WTC11 (cell line): ENCODE data around the gene STK10. TPM values are rescaled to one million over a fixed set of nuclear protein-coding genes. Genes with fewer than 3 reads are reported as not detected.

Source experiments
- ATAC-seq: fragments of 200-7000 bp; cut with Tn5 transposase; 2 replicates; pipeline ENCODE4 v1.10.0; 2021; ENCODE audit warnings: mild to moderate bottlenecking, moderate library complexity
- CTCF ChIA-PET: fragments of 300-600 bp; sonication (Branson Sonifier 250); formaldehyde crosslinking; loops from one replicate; lab custom pipeline; 2021; ENCODE audit warnings: antibody characterized with exemption; lab: Charles Lee
- POLR2A ChIA-PET: fragments of 350-600 bp; sonication (Branson Sonifier 250); formaldehyde crosslinking; loops from one replicate; lab custom pipeline; 2021; ENCODE audit warnings: antibody characterized with exemption; lab: Charles Lee
- DNase-seq: peaks from one replicate; pipeline ENCODE4 v3.0.0; 2021; ENCODE audit warnings: low spot score
- H3K27ac Mint-ChIP-seq: 2 replicates; pipeline ENCODE4 v1.8.0; 2021; ENCODE audit warnings: mixed read lengths
- H3K27me3 Mint-ChIP-seq: 2 replicates; pipeline ENCODE4 v1.8.0; 2021; ENCODE audit warnings: low read depth, mild to moderate bottlenecking, moderate library complexity, mixed read lengths
- H3K36me3 Mint-ChIP-seq: 2 replicates; pipeline ENCODE4 v1.8.0; 2021; ENCODE audit warnings: mixed read lengths
- H3K4me1 Mint-ChIP-seq: 2 replicates; pipeline ENCODE4 v1.8.0; 2022; ENCODE audit warnings: mixed read lengths
- H3K4me3 Mint-ChIP-seq: 2 replicates; pipeline ENCODE4 v1.8.0; 2021; ENCODE audit warnings: mild to moderate bottlenecking, moderate library complexity, mixed read lengths
- H3K9me3 Mint-ChIP-seq: 2 replicates; pipeline ENCODE4 v1.8.0; 2021; ENCODE audit warnings: mixed read lengths
- AR ChIP-seq: fragments of 250-450 bp; sonication (Bioruptor Pico); IDR thresholded peaks from 2 replicates; pipeline ENCODE4 v1.9.0; 2021; ENCODE audit warnings: mild to moderate bottlenecking
- E2F1 ChIP-seq: sonication (generic); formaldehyde crosslinking; IDR thresholded peaks from 2 replicates; pipeline ENCODE4 v1.8.0; 2022; ENCODE audit warnings: mild to moderate bottlenecking, missing genetic modification reagents
- ESRRA ChIP-seq: sonication (generic); formaldehyde crosslinking; IDR thresholded peaks from 2 replicates; pipeline ENCODE4 v1.8.1; 2022; ENCODE audit warnings: mild to moderate bottlenecking, missing genetic modification reagents, borderline replicate concordance
- FOXJ3 ChIP-seq: sonication (generic); formaldehyde crosslinking; IDR thresholded peaks from 2 replicates; pipeline ENCODE4 v1.9.0; 2021; ENCODE audit warnings: missing genetic modification reagents, mild to moderate bottlenecking, borderline replicate concordance
- FOXP4 ChIP-seq: sonication (generic); formaldehyde crosslinking; IDR thresholded peaks from 2 replicates; pipeline ENCODE4 v1.8.0; 2022; ENCODE audit warnings: mild to moderate bottlenecking, missing genetic modification reagents
- JAZF1 ChIP-seq: fragments of 250-450 bp; sonication (Bioruptor Pico); IDR thresholded peaks from 2 replicates; pipeline ENCODE4 v1.9.0; 2021; ENCODE audit warnings: moderate library complexity, mild to moderate bottlenecking, inconsistent platforms
- PRRX2 ChIP-seq: fragments of 250-450 bp; sonication (Bioruptor Pico); IDR thresholded peaks from 2 replicates; pipeline ENCODE4 v1.8.0; 2021; ENCODE audit warnings: mild to moderate bottlenecking
- SMAD3 ChIP-seq: sonication (generic); formaldehyde crosslinking; IDR thresholded peaks from 2 replicates; pipeline ENCODE4 v1.8.0; 2022; ENCODE audit warnings: missing genetic modification reagents, mild to moderate bottlenecking, borderline replicate concordance
- TP53 ChIP-seq: sonication (generic); formaldehyde crosslinking; IDR thresholded peaks from 2 replicates; pipeline ENCODE4 v1.8.1; 2023; ENCODE audit warnings: mild to moderate bottlenecking, missing genetic modification reagents
- USF1 ChIP-seq: sonication (generic); formaldehyde crosslinking; IDR thresholded peaks from 2 replicates; pipeline ENCODE4 v1.8.0; 2022; ENCODE audit warnings: mild to moderate bottlenecking, missing genetic modification reagents
- USF2 ChIP-seq: sonication (generic); formaldehyde crosslinking; IDR thresholded peaks from 2 replicates; pipeline ENCODE4 v1.8.1; 2023; ENCODE audit warnings: mild to moderate bottlenecking, missing genetic modification reagents, moderate library complexity
- ZMAT4 ChIP-seq: fragments of 250-450 bp; sonication (Bioruptor Pico); IDR thresholded peaks from 2 replicates; pipeline ENCODE4 v1.9.0; 2021; ENCODE audit warnings: mild to moderate bottlenecking
- ZNF121 ChIP-seq: sonication (generic); formaldehyde crosslinking; IDR thresholded peaks from 2 replicates; pipeline ENCODE4 v1.8.0; 2023; ENCODE audit warnings: missing genetic modification reagents
- ZNF138 ChIP-seq: sonication (generic); formaldehyde crosslinking; conservative IDR thresholded peaks from 2 replicates; pipeline ENCODE4 v1.8.1; 2022; ENCODE audit warnings: mild to moderate bottlenecking, moderate library complexity, missing genetic modification reagents
- ZNF263 ChIP-seq: sonication (generic); formaldehyde crosslinking; IDR thresholded peaks from 2 replicates; pipeline ENCODE4 v1.8.1; 2022; ENCODE audit warnings: low read depth, mild to moderate bottlenecking, moderate library complexity, missing genetic modification reagents
- ZNF416 ChIP-seq: fragments of 250-450 bp; sonication (Bioruptor Pico); IDR thresholded peaks from 2 replicates; pipeline ENCODE4 v1.9.0; 2021; ENCODE audit warnings: mild to moderate bottlenecking, inconsistent platforms
- total RNA-seq: library from RNA; stranded (reverse); gene quantifications from 3 replicates; pipeline ENCODE4 v1.2.3, GENCODE V29; 2021

Gene STK10
- total RNA-seq, 1 experiment from 2014 or later, result 20.5 TPM

- no peak for ATAC-seq
- no peak overlapping the region for H3K27ac Mint-ChIP-seq
- ChIA-PET POLR2A (interaction anchor here (0.6 kb wide), 1 partner anchor 689 kb away, joined by 6 read pairs; no protein-coding TSS in a partner anchor), CTCF (interaction anchor here (1.0 to 1.1 kb wide), 3 partner anchors 11 to 144 kb away, joined by 3 to 5 read pairs (median 5); no protein-coding TSS in a partner anchor)
- no peak for DNase-seq
- H3K9me3 Mint-ChIP-seq, result 0 out of 2 replicates have a peak, but pooled peaks cover 3% of the 10 kb centered on the region
- no peaks in the 10 kb centered on the region for H3K4me1 Mint-ChIP-seq
- TF ChIP-seq ZMAT4 (CRISPR knock-in tag), result no peak
- no peaks in the 10 kb centered on the region for H3K27me3 Mint-ChIP-seq
- peaks cover 6% of the 10 kb centered on the region for H3K36me3 Mint-ChIP-seq
- H3K4me3 Mint-ChIP-seq, result no peak overlapping the region
Observed at GRCh38 chr5:172055996-172056395, 132.0 kb downstream of the STK10 start.

- Mint-ChIP-seq H3K4me3 (no peak overlapping the region), H3K4me1 (no peaks in the 10 kb centered on the region)
- CTCF ChIA-PET, result interaction anchor here (1.0 to 1.8 kb wide), 3 partner anchors 9 to 143 kb away, joined by 4 to 5 read pairs (median 5); no protein-coding TSS in a partner anchor
Observed at GRCh38 chr5:172055421-172055820, 132.6 kb downstream of the STK10 start.

More at GRCh38 chr5:172055421-172055820, 132.6 kb downstream of the STK10 start:
- Mint-ChIP-seq H3K36me3 (peaks cover 5% of the 10 kb centered on the region), H3K27me3 (no peaks in the 10 kb centered on the region), H3K9me3 (0 out of 2 replicates have a peak, but pooled peaks cover 3% of the 10 kb centered on the region), H3K27ac (no peak overlapping the region)
- POLR2A ChIA-PET, result no interaction called here
- TF ChIP-seq FOXJ3, result no peak
- no peak for TF ChIP-seq PRRX2 (CRISPR knock-in tag)
- TF ChIP-seq ZNF121 (CRISPR knock-in tag), result no peak
- TF ChIP-seq SMAD3 (CRISPR knock-in tag), result no peak
- no peak for TF ChIP-seq TP53 (CRISPR knock-in tag)
- TF ChIP-seq E2F1 (CRISPR knock-in tag), result no peak
- no peak for TF ChIP-seq FOXP4 (CRISPR knock-in tag)
- TF ChIP-seq JAZF1 (CRISPR knock-in tag), result no peak
- TF ChIP-seq ESRRA (CRISPR knock-in tag), result no peak
- no peak for TF ChIP-seq ZNF263 (CRISPR knock-in tag)
- TF ChIP-seq USF1 (CRISPR knock-in tag), result no peak
- no peak for TF ChIP-seq AR
- TF ChIP-seq ZNF416 (CRISPR knock-in tag), result no peak
- no peak for TF ChIP-seq ZNF138 (CRISPR knock-in tag)
- TF ChIP-seq USF2 (CRISPR knock-in tag), result no peak
- ATAC-seq (no peak), DNase-seq (no peak)
